Gastrocnemius medialis (tissue), 4 donors: ENCODE measurements around the gene CTXN1. TPM values are rescaled to one million over a fixed set of nuclear protein-coding genes. Genes with fewer than 3 reads are reported as not detected.

ENCODE experiments used
- ATAC-seq, 2 donors: fragments of 150-250 bp; one replicate each; pipeline ENCODE4 v1.9.1; 2016
- DNase-seq, 2 donors: peaks; one replicate each; pipeline ENCODE4 v3.0.0-alpha.2; 2019
- H3K27ac ChIP-seq, 4 donors: fragments of 200-600 bp; sonication (generic); 1 replicate in 1 of 4; 2 replicates in 3 of 4; pipeline ENCODE4 v1.5.1; 2016 to 2018; ENCODE audit warnings: mild to moderate bottlenecking in 2 of 4, moderate library complexity in 1 of 4
- H3K27me3 ChIP-seq, 3 donors: fragments of 200-600 bp; sonication (generic) in 2 of 3; 1 replicate in 1 of 3; 2 replicates in 2 of 3; pipeline versions ENCODE4 v1.5.1 to v1.6.0; 2016 to 2019; ENCODE audit warnings: mild to moderate bottlenecking in 1 of 3, moderate library complexity in 1 of 3
- H3K36me3 ChIP-seq, 2 donors: fragments of 200-600 bp; sonication (generic) in 1 of 2; one replicate each; pipeline ENCODE4 v1.5.1; 2017 to 2018
- H3K4me1 ChIP-seq, 2 donors: fragments of 200-600 bp; sonication (generic) in 1 of 2; one replicate each; pipeline ENCODE4 v1.5.1; 2016 to 2017; ENCODE audit warnings: mild to moderate bottlenecking in 2 of 2
- H3K4me3 ChIP-seq, 4 donors: fragments of 200-600 bp; sonication (generic) in 3 of 4; 1 replicate in 1 of 4; 2 replicates in 3 of 4; pipeline ENCODE4 v1.5.1; 2016 to 2019; ENCODE audit warnings: mild to moderate bottlenecking in 2 of 4
- H3K9me3 ChIP-seq, 3 donors: fragments of 200-600 bp; sonication (generic) in 2 of 3; 1 replicate in 1 of 3; 2 replicates in 2 of 3; pipeline ENCODE4 v1.5.1; 2016 to 2019
- POLR2A ChIP-seq, 2 donors: fragments of 450-650 bp; IDR thresholded peaks; one replicate each; pipeline ENCODE4 v1.6.1; 2017; ENCODE audit warnings: antibody characterized with exemption in 2 of 2, mild to moderate bottlenecking in 2 of 2, moderate library complexity in 2 of 2
- in situ Hi-C, 4 donors: fragments of 200-750 bp; cut with MboI; loops; one replicate each; pipeline versions ENCODE4 v1.15.0 to v1.8.0; 2017; ENCODE audit warnings: low sequenced_read_pairs in 4 of 4
- intact Hi-C: fragments of 100-400 bp; cut with DNase I; formaldehyde crosslinking; loops from one replicate; pipeline ENCODE4 v1.15.1; 2023; ENCODE audit warnings: low total_unique reads
- total RNA-seq, 4 donors: library from RNA; depleted of rRNA; stranded (reverse); fragments of >200 nt; gene quantifications; one replicate each; pipeline versions ENCODE4 v1.1.0 to v1.2.3, GENCODE V29; 2016
- TF ChIP-seq, protein P1 (sequence below), 5 experiments: fragments of 450-650 bp in 3 of 5; fragments of 200-600 bp in 2 of 5; sonication (generic) in 2 of 5; IDR thresholded peaks in 4 of 5; conservative IDR thresholded peaks in 1 of 5; 1 replicate in 4 of 5; 2 replicates in 1 of 5; pipeline ENCODE4 v1.5.1; 2016 to 2019; ENCODE audit warnings: antibody characterized with exemption in 5 of 5, mild to moderate bottlenecking in 3 of 5, moderate library complexity in 3 of 5

Gene CTXN1
- total RNA-seq, 4 donors from 2014 or later = not detected

DNA sequence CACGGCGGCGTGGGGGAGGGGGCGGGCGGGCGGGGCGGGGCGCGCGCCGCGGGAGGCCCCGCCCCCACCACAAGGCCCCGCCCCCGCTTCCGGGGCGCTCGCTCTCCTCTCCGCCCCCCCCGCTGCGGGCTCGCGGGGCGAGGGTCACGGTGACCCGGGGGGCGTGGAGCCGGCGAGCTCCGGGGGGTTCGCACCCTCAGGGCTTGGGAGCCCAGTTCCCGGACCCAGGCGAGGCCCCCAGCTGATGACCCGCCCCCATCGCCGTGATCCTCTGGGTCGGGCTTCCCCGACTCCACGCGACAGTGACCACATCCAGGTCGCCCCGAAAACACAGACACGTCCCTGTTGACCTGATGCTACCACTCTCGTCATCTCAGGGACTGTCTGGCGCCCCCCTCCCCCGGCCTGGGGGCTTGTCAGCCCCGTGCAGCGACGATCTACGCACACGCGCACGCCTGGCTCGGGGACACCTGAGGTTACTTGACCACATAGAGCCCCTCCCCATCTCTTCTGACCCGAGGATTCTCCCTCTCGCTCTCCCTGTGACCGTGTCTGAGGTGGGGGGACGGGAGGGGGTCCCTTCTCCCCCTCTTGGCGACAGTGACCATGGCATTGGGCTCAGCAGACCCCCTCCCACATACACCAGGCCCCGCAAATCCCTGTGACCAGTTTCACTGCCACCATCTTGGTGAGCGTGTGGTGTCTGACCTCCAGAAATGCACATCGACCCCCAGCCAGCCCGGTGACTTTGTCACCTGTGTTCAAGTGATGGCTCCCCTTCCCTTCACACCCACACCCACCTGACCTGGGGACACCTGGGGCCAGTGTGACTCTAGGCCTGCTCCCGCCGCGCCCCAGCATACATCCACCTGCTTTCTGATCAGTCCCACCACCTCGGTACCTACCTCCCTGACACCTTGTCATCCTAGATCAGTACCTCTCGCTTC is 21.6 kb downstream of the CTXN1 start:
- Histone ChIP-seq H3K4me1 (peaks cover 22 to 37% of the 10 kb centered on the region in 2 donors), H3K27me3 (no peaks in the 10 kb centered on the region), H3K9me3 (no peaks in the 10 kb centered on the region), H3K4me3 (peak overlapping the region; percentile 82 to 97 (median 90)), H3K27ac (peak overlapping the region; percentile 86 to 92 (median 90)), H3K36me3 (peaks cover 0 to 13% of the 10 kb centered on the region in 2 donors)
- DNase-seq (peak in 1 of 2 donors; percentile 43), ATAC-seq (peak; percentile 49 to 51)
- no peak for TF ChIP-seq POLR2A (IDR thresholded peaks at IDR 0.05)
- TF ChIP-seq, protein P1, sequence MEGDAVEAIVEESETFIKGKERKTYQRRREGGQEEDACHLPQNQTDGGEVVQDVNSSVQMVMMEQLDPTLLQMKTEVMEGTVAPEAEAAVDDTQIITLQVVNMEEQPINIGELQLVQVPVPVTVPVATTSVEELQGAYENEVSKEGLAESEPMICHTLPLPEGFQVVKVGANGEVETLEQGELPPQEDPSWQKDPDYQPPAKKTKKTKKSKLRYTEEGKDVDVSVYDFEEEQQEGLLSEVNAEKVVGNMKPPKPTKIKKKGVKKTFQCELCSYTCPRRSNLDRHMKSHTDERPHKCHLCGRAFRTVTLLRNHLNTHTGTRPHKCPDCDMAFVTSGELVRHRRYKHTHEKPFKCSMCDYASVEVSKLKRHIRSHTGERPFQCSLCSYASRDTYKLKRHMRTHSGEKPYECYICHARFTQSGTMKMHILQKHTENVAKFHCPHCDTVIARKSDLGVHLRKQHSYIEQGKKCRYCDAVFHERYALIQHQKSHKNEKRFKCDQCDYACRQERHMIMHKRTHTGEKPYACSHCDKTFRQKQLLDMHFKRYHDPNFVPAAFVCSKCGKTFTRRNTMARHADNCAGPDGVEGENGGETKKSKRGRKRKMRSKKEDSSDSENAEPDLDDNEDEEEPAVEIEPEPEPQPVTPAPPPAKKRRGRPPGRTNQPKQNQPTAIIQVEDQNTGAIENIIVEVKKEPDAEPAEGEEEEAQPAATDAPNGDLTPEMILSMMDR (IDR thresholded peaks at IDR 0.05 in 4 of 5, conservative IDR thresholded peaks at IDR 0.05 in 1 of 5) = no peak
- in situ Hi-C loops (no loop called here), intact Hi-C loops (loop anchor here (10.0 kb wide), 1 partner anchor 610 kb away; the partner anchor contains the start of gene ZNF414)

DNA sequence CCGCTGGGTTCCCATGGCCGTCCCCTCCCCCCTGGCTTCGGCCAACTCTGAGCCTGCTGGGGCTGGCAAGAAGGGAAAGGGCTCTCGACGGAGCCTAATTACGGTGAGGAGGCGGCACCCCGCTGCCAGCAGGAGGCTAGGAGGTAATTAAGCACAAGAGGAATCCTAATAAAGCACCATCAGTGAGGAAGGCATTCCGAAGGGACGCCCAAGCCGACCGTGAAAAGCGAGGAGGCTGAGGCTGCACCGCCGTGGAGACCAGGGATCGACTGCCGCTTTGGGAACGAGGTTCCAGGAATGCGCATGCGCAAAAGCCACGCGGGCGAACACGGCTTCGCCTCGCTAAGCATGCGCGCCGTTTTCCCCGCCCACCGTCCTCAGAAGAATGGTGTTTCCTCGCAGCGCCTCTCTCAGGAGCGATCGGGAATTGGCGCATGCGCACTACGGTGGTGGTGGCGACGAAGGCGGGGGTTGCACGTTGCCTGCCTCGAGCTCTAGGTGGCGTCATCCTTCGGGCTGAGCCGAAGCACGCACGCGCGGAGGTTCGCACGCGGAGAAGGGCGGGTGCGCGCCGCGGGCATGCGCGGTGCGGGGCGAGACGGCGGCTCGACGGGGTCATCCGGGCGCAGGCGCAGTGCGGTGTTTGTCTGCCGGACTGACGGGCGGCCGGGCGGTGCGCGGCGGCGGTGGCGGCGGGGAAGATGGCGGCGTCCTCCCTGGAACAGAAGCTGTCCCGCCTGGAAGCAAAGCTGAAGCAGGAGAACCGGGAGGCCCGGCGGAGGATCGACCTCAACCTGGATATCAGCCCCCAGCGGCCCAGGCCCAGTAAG is 22.5 kb downstream of the CTXN1 start, which contains the start of gene MAP2K7:
Gene MAP2K7 (plus strand): TSS at position 634 of the 830 bp plus-strand sequence. CDS start 68 bp downstream, at position 702.
- intact Hi-C loops = loop anchor here (1.0 to 10.0 kb wide), 5 partner anchors 17 to 611 kb away; partner anchors contain the start of genes PET100, SNAPC2, TIMM44 and XAB2
- Histone ChIP-seq H3K9me3 (no peaks in the 10 kb centered on the region), H3K4me3 (peak within 1 kb of the TSS; percentile 82 to 97 (median 90)), H3K27ac (peak within 1 kb of the TSS; percentile 86 to 92 (median 90)), H3K4me1 (peaks cover 22 to 37% of the 10 kb centered on the region in 2 donors), H3K27me3 (no peaks in the 10 kb centered on the region), H3K36me3 (peaks cover 0 to 13% of the 10 kb centered on the region in 2 donors)
- peak; percentile 95 to 97 for ATAC-seq
- peak; percentile 99 to 100 for DNase-seq
- in situ Hi-C loops = no loop called here
- peak; percentile 84 to 86 for TF ChIP-seq POLR2A (IDR thresholded peaks at IDR 0.05)
- TF ChIP-seq, protein P1 (IDR thresholded peaks at IDR 0.05 in 4 of 5, conservative IDR thresholded peaks at IDR 0.05 in 1 of 5) = peak in 4 of 5 experiments; percentile 22 to 55 (median 38)

DNA sequence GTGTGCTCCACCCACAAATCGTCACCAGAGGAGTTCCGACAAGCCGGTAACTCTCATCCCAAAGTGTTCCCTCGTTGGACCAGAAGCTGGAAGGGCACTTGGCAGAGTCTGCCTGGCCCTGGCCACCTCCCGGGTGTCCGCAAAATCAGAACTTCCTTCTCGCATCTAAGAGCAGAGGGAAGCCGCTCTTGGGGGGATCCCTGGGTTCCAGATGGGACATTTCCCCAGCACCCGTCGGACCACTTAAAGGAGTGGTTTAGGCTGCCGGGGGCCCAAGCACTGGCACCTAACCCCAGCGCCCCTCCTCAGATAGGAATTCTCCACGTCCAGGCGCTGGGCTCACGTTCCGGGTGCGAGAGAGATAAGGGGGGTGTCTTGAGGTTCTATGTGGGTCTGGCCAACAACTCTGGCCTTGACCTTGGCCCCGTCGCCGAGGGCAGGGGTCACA is 23.1 kb downstream of the CTXN1 start:
- Histone ChIP-seq H3K36me3 (peaks cover 0 to 13% of the 10 kb centered on the region in 2 donors), H3K4me1 (peaks cover 22 to 37% of the 10 kb centered on the region in 2 donors), H3K27ac (peak overlapping the region; percentile 86 to 92 (median 90)), H3K27me3 (no peaks in the 10 kb centered on the region), H3K4me3 (peak overlapping the region; percentile 66 to 97 (median 76)), H3K9me3 (no peaks in the 10 kb centered on the region)
- no peak for ATAC-seq
- DNase-seq = no peak
- in situ Hi-C loops (no loop called here), intact Hi-C loops (loop anchor here (1.0 to 10.0 kb wide), 5 partner anchors 17 to 612 kb away; partner anchors contain the start of genes PET100, SNAPC2, TIMM44 and XAB2)
- TF ChIP-seq, protein P1 (IDR thresholded peaks at IDR 0.05 in 4 of 5, conservative IDR thresholded peaks at IDR 0.05 in 1 of 5) = no peak
- no peak for TF ChIP-seq POLR2A (IDR thresholded peaks at IDR 0.05)

DNA sequence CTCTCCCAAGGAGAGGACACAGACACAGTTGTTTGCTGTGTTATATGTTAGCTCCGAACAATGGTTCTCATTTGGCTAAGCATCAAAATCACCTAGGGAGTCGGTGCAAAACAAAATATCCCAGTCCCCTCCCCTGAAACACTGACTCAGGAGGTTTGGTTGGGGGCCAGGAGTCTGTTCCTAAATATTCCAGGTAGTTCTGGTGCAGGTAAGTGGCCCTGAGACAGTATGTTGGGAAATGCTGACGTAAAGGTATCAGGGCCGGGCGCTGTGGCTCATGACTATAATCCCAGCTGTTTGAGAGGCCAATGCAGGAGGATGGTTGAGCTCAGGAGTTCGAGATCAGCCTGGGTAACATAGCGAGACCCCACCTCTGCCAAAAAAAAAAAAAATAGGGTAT is 24.6 kb downstream of the CTXN1 start:
- intact Hi-C loops = loop anchor here (10.0 kb wide), 1 partner anchor 613 kb away; the partner anchor contains the start of gene ZNF414
- Histone ChIP-seq H3K36me3 (peaks cover 0 to 11% of the 10 kb centered on the region in 2 donors), H3K4me3 (no peak overlapping the region), H3K4me1 (peaks cover 22 to 30% of the 10 kb centered on the region in 2 donors), H3K27ac (no peak overlapping the region), H3K27me3 (no peaks in the 10 kb centered on the region), H3K9me3 (no peaks in the 10 kb centered on the region)
- DNase-seq = no peak
- ATAC-seq = no peak
- TF ChIP-seq, protein P1 (IDR thresholded peaks at IDR 0.05 in 4 of 5, conservative IDR thresholded peaks at IDR 0.05 in 1 of 5) = no peak
- no peak for TF ChIP-seq POLR2A (IDR thresholded peaks at IDR 0.05)
- in situ Hi-C loops = no loop called here
